Measurements from ENCODE around the gene NAPA.

Gene NAPA

GRCh38 chr19:47521473-47522180, 6.8 kb upstream of the NAPA start:
- DNase-seq = no peak

DNA sequence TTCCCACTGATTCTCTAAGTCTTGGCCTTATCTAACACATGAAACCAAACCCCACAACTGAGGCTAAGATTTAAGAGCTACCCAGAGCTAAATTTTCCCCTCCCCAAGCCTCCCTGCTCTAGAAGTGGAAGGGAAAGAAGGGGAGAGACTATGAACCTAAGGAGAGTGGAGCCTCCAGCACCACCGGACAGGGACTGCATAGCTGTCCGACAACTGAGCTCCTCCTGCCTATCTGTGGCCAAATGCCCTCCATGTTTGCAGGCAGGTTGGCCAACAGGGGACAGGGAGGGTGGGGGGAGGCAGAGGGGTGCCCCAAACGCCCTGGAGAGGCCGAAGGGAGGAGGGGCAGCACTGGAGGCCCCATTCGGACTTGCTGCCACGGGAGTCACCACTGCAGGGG, 6.0 kb upstream of the NAPA start:
- no peak for DNase-seq

DNA sequence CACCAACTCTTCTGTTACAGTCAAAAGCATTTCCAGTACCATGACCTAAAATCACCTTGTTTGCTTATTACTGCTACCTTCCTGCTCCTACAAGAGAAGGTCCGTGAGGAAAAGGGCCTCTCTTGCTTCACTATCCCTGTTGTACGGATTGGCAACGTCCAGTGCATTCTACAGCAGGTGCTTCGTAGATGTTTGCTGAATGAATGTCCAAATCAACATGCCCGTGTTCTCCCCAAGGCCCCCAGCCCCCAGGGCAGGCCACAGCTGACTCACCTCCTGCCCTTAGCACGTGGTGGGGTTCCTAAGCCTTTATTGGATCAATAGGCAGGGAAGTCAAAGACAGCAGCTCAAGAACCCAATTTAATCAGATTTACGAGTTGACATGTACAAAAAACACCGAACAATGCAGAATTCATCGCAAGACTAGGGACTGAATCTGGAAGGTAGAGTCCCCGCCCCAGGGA, 5.5 kb upstream of the NAPA start:
- DNase-seq = no peak

GRCh38 chr19:47518854-47519253, 4.0 kb upstream of the NAPA start:
- DNase-seq = no peak

DNA sequence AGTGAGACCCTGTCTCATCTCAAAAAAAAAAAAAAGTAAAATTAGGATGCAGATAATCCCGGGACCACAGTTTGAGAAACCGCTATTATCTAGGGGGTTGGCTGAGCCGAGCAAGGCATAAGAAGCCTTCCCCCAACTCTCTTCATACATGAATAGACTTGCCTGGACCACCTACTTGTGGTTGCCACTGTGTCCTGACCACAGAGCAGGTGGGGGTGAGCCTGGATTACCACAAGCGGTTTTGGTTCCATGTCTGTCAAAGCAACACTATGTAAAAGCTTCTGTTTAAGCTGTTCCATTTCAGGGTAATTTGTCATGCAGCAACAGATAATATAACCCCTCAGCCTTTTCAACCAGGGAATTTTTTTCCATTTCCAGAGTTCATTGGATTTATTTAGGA, 3.3 kb upstream of the NAPA start:
- peak; percentile 15 for DNase-seq

- DNase-seq = no peak
Measured at GRCh38 chr19:47514151-47514868, 553 bp downstream of the NAPA start.

GRCh38 chr19:47512948-47513319, 1.9 kb downstream of the NAPA start:
- no peak for DNase-seq

- DNase-seq = peak; percentile 10
Measured at GRCh38 chr19:47512183-47512947, 2.5 kb downstream of the NAPA start.

DNA sequence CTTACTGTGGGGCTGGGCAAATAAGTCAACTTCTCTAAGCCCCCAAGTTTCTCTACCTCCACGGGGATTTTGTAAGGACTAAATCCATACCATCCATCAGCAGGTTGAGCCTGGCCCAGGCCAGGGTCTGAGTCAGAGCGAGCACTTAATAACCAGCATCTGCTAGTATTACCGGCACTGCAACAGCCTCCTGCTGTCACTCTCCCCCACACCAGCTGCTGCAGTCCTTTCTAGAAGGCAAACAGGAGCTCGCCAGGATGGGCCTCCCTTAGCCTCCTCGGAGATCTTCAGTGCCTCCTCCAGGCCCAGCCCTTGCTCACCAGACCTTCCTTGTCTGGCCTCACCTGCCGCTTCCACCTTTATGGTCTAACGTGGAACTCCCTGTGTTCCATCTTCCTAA, 3.2 kb downstream of the NAPA start:
- DNase-seq = no peak

DNA sequence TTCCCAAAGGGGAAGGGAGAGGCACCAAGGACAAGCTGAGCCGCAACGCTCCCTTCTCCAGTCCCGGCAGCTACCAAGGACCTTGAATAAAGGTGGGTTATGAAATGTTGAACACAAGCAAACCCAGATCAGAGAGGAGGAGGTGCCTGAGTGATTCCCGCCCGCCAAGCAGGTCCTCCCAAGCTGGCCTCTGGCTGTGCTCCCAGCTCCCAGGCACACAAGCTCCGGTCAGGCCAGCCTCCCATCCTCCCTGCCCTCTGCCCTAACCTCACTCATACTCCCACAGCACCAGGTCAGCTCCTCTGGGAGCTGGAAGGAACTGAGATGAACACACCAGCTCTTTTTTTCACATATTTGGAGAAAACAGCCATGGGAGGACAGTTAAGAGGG, 3.7 kb downstream of the NAPA start:
- DNase-seq = no peak

GRCh38 chr19:47510516-47511127, 4.2 kb downstream of the NAPA start:
- DNase-seq = no peak

- DNase-seq = no peak
Measured at GRCh38 chr19:47509973-47510372, 4.9 kb downstream of the NAPA start.

DNA sequence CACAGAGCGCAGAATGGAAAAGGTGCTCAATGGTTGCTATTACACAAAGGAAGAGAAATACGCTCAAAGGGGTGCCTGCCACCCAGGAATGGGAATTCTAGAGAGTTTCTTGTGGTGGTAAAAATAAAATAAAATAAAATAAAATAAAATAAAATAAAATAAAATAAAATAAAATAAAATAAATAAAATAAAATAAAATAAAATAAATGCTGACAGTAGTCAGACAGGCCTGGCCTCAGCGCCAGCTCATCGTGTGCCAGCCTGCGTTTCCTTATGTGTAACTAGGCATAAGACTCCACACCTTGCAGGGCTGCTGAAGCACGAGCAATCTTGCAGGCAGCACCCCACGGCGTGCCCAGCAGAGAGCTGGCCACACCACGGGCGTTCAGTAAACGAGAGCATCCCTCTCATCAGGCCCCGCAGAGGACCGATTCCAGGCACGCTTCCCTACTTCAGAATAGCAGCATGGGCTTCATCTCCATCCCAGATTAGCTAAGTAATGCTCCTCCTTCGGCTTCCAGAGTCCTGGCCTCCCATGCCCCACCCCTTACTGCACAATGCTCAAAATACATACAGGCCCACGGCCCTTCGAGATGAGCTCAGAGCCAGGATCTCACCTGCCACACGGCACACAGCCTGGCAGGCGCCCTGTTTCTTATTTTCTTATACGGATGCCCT, 5.6 kb downstream of the NAPA start:
- no peak for DNase-seq

- DNase-seq = no peak
Measured at GRCh38 chr19:47508721-47509120, 6.1 kb downstream of the NAPA start.

GRCh38 chr19:47507924-47508553, 6.8 kb downstream of the NAPA start:
- DNase-seq = no peak

- DNase-seq = no peak
Measured at GRCh38 chr19:47507012-47507411, 7.9 kb downstream of the NAPA start.

- no peak for DNase-seq
Measured at GRCh38 chr19:47506459-47506858, 8.4 kb downstream of the NAPA start.

DNA sequence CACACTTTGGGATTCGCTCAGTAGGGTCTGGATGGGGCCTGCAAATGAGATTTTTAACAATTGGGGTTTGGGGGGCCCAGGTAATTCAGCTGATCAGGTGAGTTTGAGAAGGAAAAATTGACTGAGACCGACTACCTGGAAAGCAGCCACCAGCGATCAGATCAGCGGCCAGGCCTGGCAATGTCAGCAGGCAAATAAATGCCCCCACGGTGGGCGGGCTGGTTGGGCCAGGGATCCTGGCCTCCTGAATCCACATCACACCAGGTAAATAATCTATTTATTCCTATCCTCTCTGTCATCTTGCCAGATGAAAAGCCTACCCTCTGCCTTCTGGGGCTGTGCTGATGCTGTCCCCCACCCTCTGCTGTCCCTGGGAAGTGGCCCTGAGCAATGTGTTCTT, 9.4 kb downstream of the NAPA start:
- DNase-seq = no peak

GRCh38 chr19:47503826-47504150, 11.1 kb downstream of the NAPA start:
- DNase-seq = no peak

GRCh38 chr19:47503130-47503825, 11.6 kb downstream of the NAPA start:
- no peak for DNase-seq

DNA sequence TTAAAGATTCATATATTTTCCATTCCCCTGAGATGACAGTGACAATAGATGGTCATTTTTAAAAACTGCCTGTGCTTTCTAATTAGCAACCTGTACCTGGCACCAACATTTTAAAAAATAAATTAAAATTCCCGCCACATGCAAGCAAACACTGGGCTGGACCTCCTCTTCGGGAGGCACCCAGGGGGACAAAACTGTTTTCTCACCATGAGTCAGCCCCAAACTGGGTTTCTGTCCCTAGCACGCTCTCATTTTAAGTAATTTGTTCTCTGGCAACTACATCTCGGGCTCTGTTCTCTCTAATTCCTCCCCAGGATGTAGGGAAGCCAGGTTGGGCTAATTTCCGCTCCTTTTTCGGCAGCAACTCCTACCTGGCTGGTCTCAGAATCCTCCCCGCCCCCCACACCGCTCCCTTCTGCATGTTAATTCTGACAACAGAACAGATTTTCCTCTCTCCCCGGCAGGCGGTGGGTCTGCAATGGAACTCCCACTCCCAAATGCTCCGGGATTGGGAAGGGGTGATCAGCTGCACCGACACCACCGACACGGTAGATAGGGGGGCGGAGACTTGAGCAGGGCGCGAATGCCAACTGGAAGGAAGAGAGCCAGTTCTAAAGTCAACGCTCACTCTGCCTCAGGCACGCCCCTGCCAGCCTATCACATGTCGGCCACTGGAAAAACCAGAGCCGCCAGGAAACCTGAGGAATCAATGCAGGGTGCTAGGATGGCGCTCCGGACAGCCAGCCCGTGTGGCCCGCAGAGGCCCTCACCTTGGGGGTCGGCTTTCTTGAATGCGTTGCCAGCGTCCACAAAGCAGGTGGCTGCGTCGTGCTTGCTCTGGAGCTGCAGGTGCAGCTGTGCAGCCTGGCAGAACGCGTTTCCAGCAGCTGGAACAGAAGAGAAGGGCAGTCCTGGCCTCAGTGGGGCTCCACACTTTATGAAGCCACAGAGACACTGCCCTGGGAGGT, 14.7 kb downstream of the NAPA start:
- DNase-seq = no peak
